ENCODE measurements around the gene PLCB1.

Gene PLCB1

DNA sequence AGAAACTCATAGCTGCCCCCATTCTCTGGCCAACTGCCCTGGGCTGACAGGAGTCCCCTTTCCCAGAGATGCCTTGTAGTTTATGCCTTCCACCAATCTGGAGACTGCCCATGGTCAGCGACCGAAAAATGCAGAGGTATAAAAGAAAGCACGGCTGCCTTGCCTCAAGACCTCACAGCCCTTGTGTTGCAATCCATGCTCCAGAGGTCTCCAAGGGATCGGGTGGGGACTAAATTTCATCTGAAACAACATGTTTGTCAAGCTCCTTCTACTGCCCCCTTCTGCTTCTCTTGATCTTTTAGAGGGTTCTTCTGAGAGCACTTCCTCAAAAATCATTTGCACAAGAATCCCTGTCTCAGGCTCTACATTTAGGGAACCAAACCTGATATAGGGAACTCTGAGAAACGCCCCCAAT, 128.8 kb downstream of the PLCB1 start:
- Histone ChIP-seq H3K27ac (ENCODE audit: low read depth, low read length, poor library complexity, severe bottlenecking) (no peak overlapping the region), H3K27me3 (ENCODE audit: insufficient read depth, low read length) (no peaks in the 10 kb centered on the region), H3K4me1 (ENCODE audit: insufficient read depth, low read length, severe bottlenecking) (no peaks in the 10 kb centered on the region), H3K4me2 (ENCODE audit: low read length) (no peak overlapping the region), H3K4me3 (ENCODE audit: low read depth, low read length, poor library complexity, severe bottlenecking) (no peak overlapping the region), H3K79me2 (ENCODE audit: insufficient read depth, low read length) (no peaks in the 10 kb centered on the region), H3K9me2 (ENCODE audit: low read depth, low read length) (no peaks in the 10 kb centered on the region), H3F3A (ENCODE audit: insufficient read depth, low read length) (no peaks in the 10 kb centered on the region), H2AFZ (ENCODE audit: low read length) (no peak overlapping the region), H3K9me3 (ENCODE audit: low read length) (no peaks in the 10 kb centered on the region), H3K36me3 (ENCODE audit: insufficient read depth, low read length) (no peaks in the 10 kb centered on the region), H4K20me1 (ENCODE audit: insufficient read depth, low read length) (no peaks in the 10 kb centered on the region), H3K9ac (ENCODE audit: low read length) (no peak overlapping the region)
- TF ChIP-seq CTCF (IDR thresholded peaks at IDR 0.05; ENCODE audit: low read length) (no peak), EZH2 (IDR thresholded peaks at IDR 0.05; ENCODE audit: borderline replicate concordance, low read length) (no peak)

- Histone ChIP-seq H2AFZ (ENCODE audit: low read length) (no peak overlapping the region), H3K4me3 (ENCODE audit: low read depth, low read length, poor library complexity, severe bottlenecking) (no peak overlapping the region), H3K4me1 (ENCODE audit: insufficient read depth, low read length, severe bottlenecking) (no peaks in the 10 kb centered on the region), H3K4me2 (ENCODE audit: low read length) (no peak overlapping the region), H3K9me3 (ENCODE audit: low read length) (no peaks in the 10 kb centered on the region), H3K27me3 (ENCODE audit: insufficient read depth, low read length) (no peaks in the 10 kb centered on the region), H3F3A (ENCODE audit: insufficient read depth, low read length) (no peaks in the 10 kb centered on the region), H3K36me3 (ENCODE audit: insufficient read depth, low read length) (no peaks in the 10 kb centered on the region), H4K20me1 (ENCODE audit: insufficient read depth, low read length) (no peaks in the 10 kb centered on the region), H3K9me2 (ENCODE audit: low read depth, low read length) (no peaks in the 10 kb centered on the region), H3K27ac (ENCODE audit: low read depth, low read length, poor library complexity, severe bottlenecking) (no peak overlapping the region), H3K79me2 (ENCODE audit: insufficient read depth, low read length) (no peaks in the 10 kb centered on the region), H3K9ac (ENCODE audit: low read length) (no peak overlapping the region)
- TF ChIP-seq EZH2 (IDR thresholded peaks at IDR 0.05; ENCODE audit: borderline replicate concordance, low read length) (no peak), CTCF (IDR thresholded peaks at IDR 0.05; ENCODE audit: low read length) (no peak)
These were observed 130.7 kb downstream of the PLCB1 start for GRCh38 chr20:8262721-8263120.

DNA sequence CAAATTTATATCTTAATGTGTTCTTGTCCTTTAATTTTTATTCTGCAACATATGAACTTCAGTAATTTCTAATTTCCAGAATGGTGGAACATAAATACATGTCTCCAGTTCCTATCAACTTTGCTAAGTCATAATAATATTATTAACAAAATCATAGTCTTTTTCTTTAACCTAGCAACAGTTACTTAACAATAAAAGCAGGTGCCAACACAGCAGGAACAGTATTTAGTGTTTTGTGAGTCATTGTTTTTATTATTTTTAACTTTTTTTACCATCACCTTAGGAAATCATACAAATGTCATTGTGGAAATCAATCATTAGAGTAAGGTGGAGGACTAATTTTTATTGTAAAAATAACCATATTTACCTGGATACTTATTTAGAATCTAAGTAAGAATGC, 133.5 kb downstream of the PLCB1 start:
- H3K27me3 ChIP-seq (ENCODE audit: insufficient read depth, low read length): no peaks in the 10 kb centered on the region
- no peak overlapping the region for H2AFZ ChIP-seq (ENCODE audit: low read length)
- no peak overlapping the region for H3K9ac ChIP-seq (ENCODE audit: low read length)
- H3K27ac ChIP-seq (ENCODE audit: low read depth, low read length, poor library complexity, severe bottlenecking): no peak overlapping the region
- H3F3A ChIP-seq (ENCODE audit: insufficient read depth, low read length): no peaks in the 10 kb centered on the region
- H3K79me2 ChIP-seq (ENCODE audit: insufficient read depth, low read length): no peaks in the 10 kb centered on the region
- no peaks in the 10 kb centered on the region for H3K9me2 ChIP-seq (ENCODE audit: low read depth, low read length)
- H3K9me3 ChIP-seq (ENCODE audit: low read length): no peaks in the 10 kb centered on the region
- H3K36me3 ChIP-seq (ENCODE audit: insufficient read depth, low read length): no peaks in the 10 kb centered on the region
- no peaks in the 10 kb centered on the region for H3K4me1 ChIP-seq (ENCODE audit: insufficient read depth, low read length, severe bottlenecking)
- TF ChIP-seq EZH2 (IDR thresholded peaks at IDR 0.05; ENCODE audit: borderline replicate concordance, low read length) (no peak), CTCF (IDR thresholded peaks at IDR 0.05; ENCODE audit: low read length) (no peak)
- no peak overlapping the region for H3K4me2 ChIP-seq (ENCODE audit: low read length)
- H4K20me1 ChIP-seq (ENCODE audit: insufficient read depth, low read length): no peaks in the 10 kb centered on the region
- no peak overlapping the region for H3K4me3 ChIP-seq (ENCODE audit: low read depth, low read length, poor library complexity, severe bottlenecking)
